GM18861 (cell line): Measurements from ENCODE around the gene MID1.

Experiments used
- ATAC-seq: cut with Tn5 transposase; IDR thresholded peaks from one replicate; pipeline ENCODE4 v1.9.1; 2021; ENCODE audit not compliant: unreplicated experiment

MID1 gene

GRCh38 chrX:10533696-10534365 lies 86.6 kb downstream of the MID1 start:
- no peak for ATAC-seq

DNA sequence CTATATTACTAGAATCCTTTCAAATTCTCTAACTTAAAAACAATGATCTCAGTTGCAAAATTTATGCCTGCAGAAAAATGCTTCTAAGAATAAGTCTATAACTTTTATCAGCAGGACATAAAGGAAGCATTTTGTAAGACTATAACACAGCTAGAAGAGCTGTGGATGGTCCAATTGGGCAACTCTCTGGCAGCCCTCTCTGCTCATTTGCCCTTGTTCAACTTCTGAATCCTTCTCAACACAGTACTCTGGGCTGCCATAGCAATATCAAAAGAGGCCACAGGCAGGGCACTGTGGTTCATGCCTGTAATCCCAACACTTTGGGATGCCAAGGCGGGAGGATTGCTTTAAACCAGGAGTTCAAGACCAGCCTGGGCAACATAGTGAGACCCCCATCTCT lies 88.5 kb downstream of the MID1 start:
- no peak for ATAC-seq

GRCh38 chrX:10529344-10529743 lies 91.0 kb downstream of the MID1 start:
- ATAC-seq: no peak

- ATAC-seq: no peak
These were observed 93.9 kb downstream of the MID1 start for GRCh38 chrX:10526451-10526850.

DNA sequence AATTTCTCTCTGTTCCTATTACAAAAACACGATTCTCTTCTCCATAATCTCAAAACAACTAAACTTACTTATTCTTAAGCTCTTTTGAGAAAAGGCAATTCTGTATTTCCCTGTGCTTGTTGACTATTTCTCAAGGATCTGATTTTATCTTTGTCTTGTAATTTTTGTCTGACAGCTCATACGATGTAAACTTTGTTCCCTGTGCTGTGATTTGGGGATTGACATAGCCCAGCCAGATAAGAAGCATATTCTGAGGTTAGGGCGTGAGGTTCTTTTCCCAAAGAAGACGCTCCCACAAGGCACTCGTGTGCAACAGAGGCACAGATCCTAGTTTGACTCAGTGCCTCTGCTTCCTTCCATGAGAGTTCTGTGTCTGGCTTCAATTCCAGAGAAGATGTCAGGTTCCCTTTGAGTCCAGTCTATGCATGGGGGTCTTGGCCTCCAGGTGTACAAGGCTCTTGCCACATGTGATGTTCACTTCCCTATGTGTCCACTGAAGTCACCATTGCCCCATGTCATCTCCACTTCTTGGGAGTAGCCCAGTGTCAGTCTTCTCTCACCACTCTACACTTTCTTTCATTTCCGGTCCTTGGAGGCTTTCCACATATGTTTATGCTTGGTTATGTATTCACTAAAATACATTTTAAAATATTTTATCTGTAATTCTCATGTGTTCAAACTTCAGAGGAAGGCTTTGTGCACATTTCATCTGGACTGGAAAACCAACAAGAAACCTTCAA lies 94.8 kb downstream of the MID1 start:
- no peak for ATAC-seq

DNA sequence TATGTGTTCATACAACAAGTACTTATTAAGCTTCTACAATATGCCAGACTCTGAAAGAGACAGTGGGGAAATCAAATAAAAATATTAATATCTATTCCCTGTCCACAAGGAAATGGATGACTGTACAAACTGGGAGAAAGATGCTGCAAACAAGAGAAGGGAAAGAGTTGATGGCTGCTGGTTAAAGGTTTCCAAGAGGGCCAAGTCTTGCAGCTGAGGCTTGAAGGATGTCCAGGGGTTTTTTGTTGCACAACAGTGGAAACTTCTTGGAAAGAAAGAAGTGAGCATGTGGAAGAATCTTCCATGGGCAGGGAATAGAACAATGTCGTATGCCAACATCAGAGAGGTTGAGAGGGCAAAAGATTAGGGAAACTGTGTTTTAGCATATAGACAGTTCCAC lies 95.8 kb downstream of the MID1 start:
- no peak for ATAC-seq

GRCh38 chrX:10519761-10520160 lies 100.6 kb downstream of the MID1 start:
- ATAC-seq: no peak

GRCh38 chrX:10519278-10519677 lies 101.1 kb downstream of the MID1 start:
- ATAC-seq: no peak

GRCh38 chrX:10518073-10518472 lies 102.3 kb downstream of the MID1 start:
- no peak for ATAC-seq

GRCh38 chrX:10516781-10517322 lies 103.5 kb downstream of the MID1 start:
- ATAC-seq: no peak

- ATAC-seq: no peak
These were observed 105.5 kb downstream of the MID1 start for GRCh38 chrX:10514891-10515290.

DNA sequence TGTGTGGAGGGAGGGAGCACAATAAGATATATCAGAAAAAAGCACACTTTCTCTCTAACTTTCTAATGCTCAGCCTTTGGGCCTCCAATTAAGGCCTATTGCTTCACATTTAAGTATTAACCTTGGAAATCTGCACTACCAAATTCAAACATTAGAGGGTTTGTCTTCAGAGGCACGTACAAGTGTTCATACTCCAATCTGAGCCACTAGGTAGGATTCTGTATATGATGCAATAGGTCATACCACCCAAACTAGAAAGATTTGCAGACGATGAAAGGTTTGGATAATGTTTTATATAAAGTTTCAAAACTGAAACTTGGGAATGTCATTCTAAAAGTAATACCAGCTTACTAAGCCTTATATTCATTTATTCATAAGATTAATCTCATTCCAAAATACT lies 106.4 kb downstream of the MID1 start:
- ATAC-seq: no peak

DNA sequence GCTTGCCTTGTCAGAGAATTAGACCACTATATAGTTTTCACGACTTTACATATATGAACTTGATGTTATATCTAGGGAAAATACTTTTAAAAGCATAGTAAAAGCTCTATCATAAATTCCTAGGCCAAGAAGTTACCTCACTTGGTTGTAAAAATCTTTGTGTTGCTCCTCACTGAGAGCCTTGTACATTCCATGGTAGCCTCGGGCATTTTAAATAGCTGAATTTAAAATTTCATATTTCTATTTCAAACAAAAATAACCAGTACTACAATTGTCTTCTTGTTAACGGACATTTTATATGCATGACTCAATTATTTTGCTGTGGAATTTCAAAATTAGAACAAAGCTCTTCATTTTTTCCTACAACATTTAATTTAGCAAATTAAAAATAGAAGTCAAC lies 107.6 kb downstream of the MID1 start:
- no peak for ATAC-seq

- no peak for ATAC-seq
These were observed 108.1 kb downstream of the MID1 start for GRCh38 chrX:10512258-10512657.

GRCh38 chrX:10509397-10509796 lies 111.0 kb downstream of the MID1 start:
- no peak for ATAC-seq

DNA sequence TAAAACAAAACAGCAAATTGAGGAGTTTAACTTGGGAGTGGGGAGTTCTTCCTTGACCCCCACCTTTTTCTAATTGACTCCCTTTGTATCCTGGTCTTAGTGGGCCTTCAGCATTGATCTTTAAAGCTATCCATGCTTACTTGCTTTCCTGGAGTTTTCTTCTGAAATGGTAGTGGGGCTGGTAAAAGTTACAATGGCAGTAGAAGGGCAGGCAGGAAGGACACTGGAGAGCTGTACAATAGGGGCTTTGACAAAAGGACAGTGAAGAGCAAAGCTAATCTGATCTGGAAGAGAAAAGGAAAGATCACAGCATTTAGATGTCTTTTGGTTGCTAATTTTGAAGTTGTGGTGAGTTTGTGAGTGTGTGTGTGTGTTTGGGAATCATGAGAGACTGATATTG lies 111.5 kb downstream of the MID1 start:
- ATAC-seq: no peak

GRCh38 chrX:10507876-10508275 lies 112.5 kb downstream of the MID1 start:
- no peak for ATAC-seq

DNA sequence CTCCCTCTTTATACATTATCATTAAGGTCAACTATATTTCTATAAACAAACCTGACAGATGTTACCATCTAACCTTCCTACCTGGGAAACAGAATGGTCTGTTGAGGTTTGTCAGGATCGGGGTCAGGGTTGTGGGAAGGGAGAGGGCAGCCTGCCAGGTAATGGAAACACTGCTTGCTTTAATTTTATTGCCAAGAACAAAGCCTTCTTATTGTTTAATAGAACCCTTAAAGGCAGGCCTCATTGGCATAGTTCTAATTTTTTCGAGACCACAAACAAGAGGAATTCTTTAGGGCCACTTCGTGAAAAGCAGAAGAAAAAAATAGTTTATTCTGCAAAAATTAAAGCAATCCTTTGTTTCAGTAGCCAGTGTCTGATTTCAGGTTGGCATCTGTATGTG lies 113.2 kb downstream of the MID1 start:
- no peak for ATAC-seq

DNA sequence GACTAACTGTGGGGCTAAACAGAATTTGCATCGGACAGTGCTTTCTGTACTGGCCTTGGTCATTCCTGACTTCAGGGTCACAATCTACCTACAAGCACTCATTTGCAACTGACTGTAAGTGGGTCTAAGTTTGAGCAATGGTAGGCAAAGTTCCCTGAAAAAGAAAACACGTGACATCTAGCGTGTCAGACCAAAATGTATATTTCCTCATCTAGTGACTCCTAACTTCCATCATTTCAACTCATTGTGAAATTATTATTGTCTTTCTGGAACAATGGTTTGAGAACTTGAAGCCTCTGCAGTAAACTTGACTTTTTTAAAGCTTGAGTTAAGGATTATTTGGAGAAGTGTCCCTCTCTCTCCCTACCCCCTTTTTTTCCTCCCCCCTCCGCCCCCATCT lies 113.6 kb downstream of the MID1 start:
- no peak for ATAC-seq

DNA sequence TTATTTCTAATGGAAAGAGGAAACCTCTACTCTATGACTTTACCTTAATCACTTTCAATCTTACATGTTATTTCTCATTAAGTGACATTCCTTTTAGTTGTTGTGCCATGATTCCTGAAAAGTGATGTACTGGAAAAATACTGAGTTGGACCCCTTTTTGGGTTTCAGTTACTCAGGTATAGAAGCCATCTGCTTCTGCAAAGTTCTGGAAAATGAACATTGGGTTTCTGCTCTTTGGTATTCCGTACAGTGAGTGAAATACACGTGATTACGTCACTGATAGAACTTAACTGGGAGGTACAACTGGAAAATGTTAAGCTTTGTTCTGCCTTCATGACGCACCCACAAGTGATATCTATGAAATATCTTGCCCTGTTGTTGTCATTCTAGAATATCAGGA lies 114.7 kb downstream of the MID1 start:
- no peak for ATAC-seq

GRCh38 chrX:10502961-10503360 lies 117.4 kb downstream of the MID1 start:
- ATAC-seq: no peak

GRCh38 chrX:10501611-10502010 lies 118.8 kb downstream of the MID1 start:
- no peak for ATAC-seq
